Skeletal muscle cell (primary cell): Measurements from ENCODE around the gene DENND2A.
"Not testable (repeated sequence)": the region's sequence is repeated elsewhere in the genome, so short reads cannot be mapped to it uniquely, and the experiment has no call there.

Experiments
- DNase-seq: peaks from one replicate; pipeline ENCODE4 v3.0.0-alpha.2; 2010; ENCODE audit warnings: low read depth
- H3K4me3 ChIP-seq: 2 replicates; pipeline ENCODE4 v1.5.1; 2011; ENCODE audit warnings: low read depth, mild to moderate bottlenecking, control low read depth, low read length, moderate library complexity

The DENND2A gene, protein sequence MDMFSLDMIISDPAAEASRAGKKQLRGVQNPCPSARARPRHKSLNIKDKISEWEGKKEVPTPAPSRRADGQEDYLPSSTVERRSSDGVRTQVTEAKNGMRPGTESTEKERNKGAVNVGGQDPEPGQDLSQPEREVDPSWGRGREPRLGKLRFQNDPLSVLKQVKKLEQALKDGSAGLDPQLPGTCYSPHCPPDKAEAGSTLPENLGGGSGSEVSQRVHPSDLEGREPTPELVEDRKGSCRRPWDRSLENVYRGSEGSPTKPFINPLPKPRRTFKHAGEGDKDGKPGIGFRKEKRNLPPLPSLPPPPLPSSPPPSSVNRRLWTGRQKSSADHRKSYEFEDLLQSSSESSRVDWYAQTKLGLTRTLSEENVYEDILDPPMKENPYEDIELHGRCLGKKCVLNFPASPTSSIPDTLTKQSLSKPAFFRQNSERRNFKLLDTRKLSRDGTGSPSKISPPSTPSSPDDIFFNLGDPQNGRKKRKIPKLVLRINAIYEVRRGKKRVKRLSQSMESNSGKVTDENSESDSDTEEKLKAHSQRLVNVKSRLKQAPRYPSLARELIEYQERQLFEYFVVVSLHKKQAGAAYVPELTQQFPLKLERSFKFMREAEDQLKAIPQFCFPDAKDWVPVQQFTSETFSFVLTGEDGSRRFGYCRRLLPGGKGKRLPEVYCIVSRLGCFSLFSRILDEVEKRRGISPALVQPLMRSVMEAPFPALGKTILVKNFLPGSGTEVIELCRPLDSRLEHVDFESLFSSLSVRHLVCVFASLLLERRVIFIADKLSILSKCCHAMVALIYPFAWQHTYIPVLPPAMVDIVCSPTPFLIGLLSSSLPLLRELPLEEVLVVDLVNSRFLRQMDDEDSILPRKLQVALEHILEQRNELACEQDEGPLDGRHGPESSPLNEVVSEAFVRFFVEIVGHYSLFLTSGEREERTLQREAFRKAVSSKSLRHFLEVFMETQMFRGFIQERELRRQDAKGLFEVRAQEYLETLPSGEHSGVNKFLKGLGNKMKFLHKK

DNA sequence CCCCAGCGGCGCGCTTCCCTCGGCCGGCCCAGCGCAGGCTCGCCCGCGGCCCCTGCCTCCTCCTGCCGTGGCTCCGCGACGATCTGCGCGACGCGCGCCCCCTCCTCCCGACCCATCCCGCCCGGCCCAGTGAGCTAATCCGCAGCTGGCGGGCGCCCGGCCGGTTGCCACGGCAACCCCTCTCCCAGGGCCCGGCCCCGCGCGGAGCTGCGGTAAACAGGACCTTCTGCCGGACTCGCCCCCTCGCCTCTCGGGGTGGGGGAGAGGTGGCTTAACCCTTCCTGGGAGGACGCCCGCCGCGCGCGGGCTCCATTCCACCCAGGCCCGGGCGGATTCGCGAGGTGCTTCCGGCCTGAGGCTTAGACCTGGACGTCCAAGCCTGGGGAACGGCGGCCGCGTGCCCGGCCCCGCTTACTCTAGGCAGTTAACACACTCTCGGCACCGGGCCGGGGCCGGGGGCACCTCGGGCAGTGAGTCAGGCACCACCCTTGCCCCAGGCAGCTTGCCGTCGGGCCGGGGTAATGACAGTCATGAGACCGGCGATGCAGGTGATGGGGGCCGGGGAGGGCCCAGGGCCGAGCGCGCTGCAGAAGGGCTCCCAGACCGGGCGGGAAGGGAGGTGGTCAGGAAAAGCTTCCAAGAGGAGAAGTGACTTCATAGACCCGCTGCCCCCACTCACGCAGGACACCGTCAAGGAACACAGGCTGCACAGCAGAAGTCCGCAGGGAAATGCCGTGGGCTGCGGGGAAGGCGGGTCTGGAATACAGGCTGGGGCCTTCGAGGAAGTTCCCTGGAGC is at the start of gene DENND2A:
TSS of gene DENND2A (minus strand) at position 87 of the 797 bp plus-strand sequence. CDS start 38,416 bp downstream, outside the sequence.
- H3K4me3 ChIP-seq: peak within 1 kb of the TSS; percentile 58

DNA sequence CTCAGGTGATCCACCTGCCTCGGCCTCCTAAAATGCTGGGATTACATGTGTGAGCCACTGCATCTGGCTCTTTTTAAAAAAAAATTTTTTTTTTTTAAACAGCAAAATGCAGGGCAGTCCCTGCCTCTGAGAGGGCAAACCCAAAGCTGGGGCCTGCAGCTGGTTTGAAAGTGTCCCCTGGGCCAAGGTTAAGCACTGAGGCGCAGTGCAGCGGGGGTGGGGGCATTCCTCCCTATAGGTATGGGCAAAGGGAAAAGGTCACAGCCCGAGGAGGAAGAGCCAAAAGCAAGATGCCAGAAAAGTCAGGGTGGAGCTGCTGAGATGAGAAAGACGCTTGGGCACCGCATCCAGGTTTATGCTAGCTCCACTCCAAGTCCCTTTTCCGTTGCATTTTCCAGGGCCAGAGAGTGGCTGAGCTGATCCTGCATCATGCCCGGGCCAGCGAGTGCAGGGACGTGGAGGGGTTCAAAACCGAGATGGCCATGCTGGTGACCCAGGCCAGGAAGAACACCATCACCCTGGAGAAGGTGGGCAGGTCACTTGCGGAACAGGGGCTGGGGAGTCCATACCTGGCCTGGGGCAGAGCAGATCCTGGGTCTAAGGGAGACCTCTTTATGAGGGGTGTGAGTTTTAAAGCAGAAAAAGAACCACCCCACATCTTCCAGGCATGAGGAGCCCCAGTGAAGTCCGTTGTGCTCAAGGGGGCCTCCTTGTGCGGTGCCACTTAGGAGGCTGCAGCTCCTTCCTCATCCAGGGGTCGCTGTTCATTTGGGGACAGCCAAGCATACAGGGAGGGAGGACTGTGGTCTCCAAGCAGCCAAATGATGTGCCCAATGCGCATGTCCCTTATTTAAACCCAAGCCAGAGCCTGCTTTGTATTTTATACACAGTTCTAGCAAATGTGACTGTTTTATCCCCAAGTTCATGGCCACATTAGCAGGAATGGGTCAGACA is 48.9 kb upstream of the DENND2A start:
- no peak overlapping the region for H3K4me3 ChIP-seq
- no peak for DNase-seq

More for the DNA sequence above, at the start of gene DENND2A:
- no peak for DNase-seq

DNA sequence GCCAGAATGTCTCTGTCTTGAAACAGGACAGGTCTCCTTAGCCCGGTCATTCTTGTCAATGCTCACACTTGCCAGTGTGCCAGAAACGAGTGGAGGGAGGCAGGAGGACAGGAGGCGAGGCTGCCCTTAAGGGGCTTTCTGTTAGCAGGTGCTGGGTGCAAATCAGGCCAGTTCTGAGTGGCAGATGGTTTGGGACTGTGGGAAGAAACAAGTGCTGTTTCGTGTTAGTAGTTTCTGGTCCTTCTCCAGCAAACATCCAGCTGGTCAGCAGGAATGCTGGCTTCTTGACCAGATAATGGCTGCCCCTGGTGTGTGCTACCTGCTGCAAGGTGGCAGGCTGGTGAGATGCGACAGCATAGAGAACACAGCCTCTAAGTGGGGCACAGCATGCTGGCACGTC is 47.7 kb upstream of the DENND2A start:
- DNase-seq: no peak
- no peak overlapping the region for H3K4me3 ChIP-seq

DNA sequence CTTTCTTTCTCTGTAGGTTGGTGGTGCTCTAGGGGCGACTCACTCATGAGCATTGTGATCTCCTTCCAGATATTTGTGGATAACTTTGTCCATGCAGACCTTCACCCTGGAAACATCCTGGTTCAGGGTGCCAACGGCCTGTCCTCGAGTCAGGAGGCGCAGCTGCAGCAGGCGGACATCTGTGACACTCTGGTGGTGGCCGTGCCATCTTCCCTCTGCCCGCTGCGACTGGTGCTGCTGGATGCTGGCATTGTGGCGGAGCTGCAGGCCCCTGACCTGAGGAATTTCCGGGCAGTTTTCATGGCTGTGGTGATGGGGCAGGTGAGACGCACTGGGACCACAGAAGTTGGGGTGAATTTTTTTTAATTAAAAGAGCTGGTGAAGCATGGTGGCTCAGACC is 46.3 kb upstream of the DENND2A start:
- DNase-seq: no peak
- no peak overlapping the region for H3K4me3 ChIP-seq

DNA sequence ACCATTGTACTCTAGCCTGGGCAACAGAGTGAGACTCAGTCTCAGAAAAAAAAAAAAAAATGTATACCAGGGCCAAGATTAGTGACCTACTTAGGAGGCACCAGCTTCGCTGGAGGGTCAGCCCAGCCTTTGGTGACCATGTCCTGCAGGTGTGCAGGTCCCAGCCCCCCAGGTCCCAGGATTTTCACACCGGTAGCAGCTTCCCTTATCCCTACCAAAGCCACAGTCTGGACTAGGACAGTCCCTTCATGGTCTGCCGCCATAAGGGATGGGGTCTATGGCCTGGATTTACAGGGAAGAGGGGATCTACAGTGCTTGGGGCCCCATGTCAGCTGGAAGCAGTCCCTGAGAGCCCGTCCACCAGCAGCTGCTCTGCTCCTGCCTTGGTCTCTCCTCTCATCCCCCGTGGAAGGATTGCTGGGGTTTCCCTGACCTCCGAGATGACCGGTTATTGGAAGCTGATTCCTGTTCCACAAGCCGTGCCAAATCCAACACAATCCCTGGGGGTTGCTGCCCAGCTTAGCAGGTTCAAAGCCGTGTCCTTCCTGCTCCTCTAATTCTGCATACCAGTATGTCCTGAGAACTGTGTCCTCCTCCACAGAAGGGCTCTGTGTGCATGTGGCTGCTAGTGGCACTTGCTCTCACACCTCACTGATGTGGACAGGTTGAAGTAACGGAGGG is 44.9 kb upstream of the DENND2A start:
- DNase-seq: no peak
- H3K4me3 ChIP-seq: no peak overlapping the region

DNA sequence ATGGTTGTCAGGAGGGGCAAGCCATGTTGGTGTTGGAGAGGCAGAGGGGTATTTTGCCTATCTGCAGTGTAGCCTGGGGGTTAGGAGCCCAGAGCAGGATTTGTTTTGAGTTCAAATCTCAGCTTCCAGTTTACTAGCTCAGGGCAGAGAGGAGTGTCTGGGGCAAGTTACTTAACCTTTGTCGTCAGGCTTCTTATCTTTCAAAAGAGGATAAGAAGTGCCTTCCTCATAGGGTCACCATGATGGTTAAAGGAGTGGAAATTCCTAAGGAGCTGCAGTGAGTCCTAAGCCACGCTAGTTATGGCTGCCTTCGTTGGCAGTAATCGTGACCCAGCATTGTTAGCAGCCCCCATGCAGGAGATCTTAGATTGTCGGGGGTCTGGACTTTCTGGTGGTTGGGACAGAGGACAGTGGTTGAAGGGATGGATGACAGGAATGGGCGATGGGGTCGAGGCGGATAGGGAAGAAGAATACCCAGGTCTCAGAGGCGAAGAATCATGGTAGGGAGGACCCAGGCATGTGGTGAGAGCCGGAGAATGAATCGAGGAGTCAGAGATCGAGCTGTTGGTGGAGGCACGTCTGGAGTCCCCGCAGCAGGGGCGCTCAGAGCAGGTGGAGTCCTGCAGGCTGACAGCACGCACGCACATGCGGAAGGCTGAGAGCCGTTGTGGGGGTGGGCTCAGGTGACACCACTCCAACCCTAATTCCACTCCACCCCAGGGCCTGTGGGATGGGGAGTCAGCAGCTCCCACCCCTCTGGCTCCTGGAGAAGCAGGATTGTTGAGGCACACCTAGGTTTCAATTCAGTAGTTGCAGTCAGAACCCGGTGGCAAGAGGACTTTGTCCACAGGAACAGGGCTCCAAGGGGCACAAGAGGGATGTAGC is 43.7 kb upstream of the DENND2A start:
- no peak for DNase-seq
- H3K4me3 ChIP-seq: no peak overlapping the region

DNA sequence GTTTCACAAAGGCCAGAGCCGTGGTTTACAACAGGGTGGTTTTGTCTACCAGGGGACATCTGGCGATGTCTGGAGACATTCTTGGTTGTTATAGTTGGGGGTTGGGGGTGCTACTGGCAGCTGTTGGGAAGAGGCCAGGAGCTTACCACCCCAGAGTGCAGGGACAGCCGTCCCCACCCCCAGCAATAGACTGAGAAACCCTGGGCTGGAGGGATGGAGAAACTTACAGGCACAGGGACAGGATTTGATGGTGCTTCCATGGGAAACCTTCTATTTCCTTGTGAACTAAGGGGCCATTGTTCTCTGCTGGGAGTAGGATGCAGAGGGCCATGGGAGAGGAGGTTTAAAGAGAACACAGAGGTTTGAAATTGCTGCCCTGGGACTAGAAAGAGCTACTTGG is 43.0 kb upstream of the DENND2A start:
- no peak overlapping the region for H3K4me3 ChIP-seq
- DNase-seq: peak; percentile 3

DNA sequence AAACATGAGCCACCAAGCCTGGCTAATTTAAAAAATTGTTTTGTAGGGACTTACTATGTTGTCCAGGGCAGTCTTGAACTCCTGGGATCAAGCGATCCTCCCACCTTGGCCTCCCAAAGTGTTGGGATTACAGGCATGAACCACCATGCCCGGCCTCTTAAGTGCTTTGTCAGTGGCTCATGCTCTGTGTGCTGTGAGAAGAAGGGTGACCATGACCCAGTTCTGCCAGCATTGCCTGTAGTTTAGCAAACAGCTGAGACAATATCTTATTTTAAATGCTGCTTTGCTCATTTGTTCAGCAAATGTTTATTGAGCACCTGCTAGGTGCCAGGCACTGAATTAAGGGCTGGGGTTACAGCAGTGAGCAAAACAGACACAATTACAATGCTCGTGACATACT is 41.2 kb upstream of the DENND2A start:
- H3K4me3 ChIP-seq: no peak overlapping the region
- DNase-seq: no peak

DNA sequence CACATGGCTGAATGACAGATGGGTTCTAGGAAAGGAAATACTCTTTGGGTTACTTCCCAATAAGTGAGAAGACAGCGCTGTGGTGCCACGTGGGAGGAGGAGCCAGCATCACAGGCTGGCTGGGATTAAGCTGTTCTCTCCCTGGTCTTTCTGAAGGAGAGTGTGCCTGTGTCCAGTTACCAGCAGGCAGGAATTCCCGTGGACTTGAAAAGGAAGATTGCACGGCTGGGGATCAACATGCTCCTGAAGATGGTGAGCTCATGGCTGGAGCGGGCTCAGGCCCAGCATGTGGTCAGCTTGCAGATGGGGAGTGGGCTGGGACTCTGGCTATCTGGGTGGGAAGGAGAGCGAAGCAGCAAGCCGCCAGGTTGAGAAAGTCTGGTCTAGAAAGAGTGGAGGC is 40.3 kb upstream of the DENND2A start:
- no peak for DNase-seq

DNA sequence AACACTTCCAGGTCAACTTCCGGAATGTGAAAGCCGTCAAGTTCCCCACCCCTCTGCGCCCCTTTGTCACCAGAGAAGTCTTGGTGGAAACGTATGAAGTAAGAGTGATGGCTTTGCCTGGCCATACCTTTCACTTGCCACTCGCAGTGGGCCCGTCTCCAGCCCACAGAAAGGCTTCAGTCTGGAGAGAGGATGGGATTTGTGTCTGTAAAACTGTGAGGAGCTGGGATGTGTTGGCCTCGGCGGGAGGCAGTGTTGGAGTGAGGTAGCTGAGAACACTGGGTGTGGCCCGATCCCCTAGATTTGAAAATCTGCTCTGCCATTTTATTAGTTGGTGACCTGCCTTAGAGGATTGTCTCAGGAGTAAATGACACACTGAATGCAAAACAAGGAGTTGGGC is 38.6 kb upstream of the DENND2A start:
- no peak overlapping the region for H3K4me3 ChIP-seq
- no peak for DNase-seq

More for the DNA sequence above, 40.3 kb upstream of the DENND2A start:
- no peak overlapping the region for H3K4me3 ChIP-seq

DNA sequence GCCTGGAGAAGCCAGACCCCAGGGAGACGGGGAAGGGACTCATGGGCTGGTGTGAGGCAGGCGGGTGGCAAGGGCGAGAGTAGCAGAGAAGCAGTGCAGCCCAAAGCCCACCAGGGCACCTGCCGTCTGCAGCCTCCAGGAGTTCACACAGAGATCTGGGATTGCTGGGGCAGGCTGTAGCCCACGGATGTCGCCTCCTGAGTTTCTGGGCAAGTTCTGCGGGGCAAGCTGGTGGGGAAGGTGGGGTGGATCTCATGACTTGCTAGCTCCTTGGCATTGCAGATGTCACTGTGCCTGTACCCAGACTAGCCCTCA is 38.2 kb upstream of the DENND2A start:
- H3K4me3 ChIP-seq: no peak overlapping the region
- DNase-seq: no peak

DNA sequence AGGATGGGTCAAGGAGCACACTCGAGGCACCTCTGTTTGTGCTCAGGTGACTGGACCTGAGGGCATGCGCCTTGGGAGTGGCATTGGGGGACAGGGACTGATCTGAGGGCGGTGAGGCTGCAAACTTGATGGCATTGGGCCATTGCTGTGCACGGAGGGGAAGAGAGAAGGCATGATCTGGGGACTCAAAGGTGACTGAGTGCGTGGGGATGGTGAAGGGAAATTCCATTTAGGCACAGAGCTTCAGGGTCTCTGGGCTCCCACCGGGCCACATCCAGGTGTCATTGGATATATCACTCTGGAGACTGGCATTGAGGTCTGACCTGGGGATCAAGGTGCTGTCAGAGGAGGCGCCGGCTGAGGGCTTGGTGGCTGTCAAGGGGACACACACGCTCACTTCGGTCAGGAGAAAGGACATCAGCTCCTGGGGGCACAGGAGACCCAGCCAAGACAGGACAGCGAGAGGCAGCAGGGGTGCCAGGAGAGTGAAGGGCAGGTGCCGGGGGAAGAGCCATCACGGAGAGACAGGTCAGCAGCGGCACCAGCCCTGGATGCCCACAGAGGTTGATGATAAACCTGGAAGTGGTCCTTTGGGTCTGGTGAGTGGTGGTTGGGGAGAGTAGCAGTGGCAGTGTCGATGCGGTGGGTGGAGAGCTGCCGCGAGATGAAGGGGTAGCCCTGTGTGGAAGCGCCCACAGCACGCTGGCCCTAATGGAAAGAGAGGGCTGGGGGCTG is 37.6 kb upstream of the DENND2A start:
- no peak overlapping the region for H3K4me3 ChIP-seq
- no peak for DNase-seq

DNA sequence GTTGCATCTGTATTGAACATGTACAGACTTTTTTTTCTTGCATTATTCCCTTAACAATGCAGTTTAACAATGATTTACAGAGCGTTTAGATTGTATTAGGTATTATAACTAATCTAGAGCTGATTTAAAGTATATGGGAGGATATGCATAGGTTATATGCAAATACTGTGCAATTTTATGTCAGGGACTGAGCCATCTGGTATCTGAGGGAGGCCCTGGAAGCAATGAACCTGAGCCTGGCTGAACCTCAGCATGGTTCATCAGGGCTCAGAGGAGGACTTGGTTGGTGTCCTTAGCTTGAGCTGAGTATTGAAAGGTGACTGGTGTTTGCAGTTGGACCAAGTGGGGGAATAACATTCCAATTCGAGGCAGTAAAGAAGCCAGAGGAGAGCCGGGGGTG is 36.9 kb upstream of the DENND2A start:
- DNase-seq: no peak

DNA sequence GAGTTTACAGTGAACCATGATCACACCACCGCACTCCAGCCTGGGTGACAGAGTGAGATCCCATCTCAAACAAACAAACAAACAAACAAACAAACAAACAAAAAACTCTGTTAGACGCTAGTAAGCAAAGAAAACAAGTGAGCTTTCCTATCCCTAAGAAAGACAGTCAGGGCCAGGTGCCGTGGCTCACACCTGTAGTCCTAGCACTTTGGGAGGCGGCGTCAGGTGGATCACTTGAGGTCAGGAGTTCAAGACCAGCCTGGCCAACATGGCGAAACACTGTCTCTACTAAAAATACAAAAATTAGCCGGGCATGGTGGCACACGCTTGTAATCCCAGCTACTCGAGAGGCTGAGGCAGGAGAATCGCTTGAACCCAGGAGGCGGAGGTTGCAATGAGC is 36.3 kb upstream of the DENND2A start:
- not testable (repeated sequence) for DNase-seq, H3K4me3 ChIP-seq

More for the DNA sequence above, 36.9 kb upstream of the DENND2A start:
- no peak overlapping the region for H3K4me3 ChIP-seq

DNA sequence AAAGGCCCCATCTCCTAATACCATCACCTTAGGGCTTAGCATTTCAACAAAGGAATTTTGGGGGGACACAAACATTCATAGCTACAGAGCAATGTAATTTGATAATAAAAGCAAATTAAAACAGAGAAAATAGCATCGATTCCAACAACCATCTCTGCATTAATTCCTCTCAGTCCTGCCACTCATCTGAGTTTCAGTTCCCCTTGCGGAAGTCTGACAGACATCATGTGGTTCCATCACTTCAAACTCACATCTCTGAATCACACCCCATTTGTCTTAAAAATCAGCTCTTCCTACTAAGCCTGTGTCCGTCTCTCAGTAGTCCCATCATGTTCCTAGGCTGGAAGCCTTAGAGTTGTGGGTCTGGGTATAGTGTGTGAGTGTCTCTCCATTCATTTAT is 35.7 kb upstream of the DENND2A start:
- no peak overlapping the region for H3K4me3 ChIP-seq
- no peak for DNase-seq

DNA sequence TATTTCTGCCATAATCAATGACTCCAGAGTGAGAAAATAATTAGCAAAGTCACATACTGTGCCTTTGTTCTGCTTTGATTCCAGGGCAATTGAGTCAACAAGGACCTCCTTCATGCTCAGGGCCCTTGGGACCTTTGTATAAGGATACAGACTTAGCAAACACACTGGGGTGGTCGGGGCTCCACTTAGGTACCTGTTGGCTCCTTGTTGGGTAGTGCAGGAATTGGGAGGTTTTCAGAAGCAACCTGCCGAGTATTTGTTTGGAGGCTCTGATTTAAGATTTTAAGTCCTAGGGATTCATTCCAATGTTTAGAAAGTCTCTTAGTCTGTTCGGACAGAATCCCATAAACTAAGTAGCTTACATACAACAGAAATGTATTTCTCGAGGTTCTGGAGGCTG is 35.1 kb upstream of the DENND2A start:
- no peak overlapping the region for H3K4me3 ChIP-seq
- DNase-seq: no peak
